CD8-positive, alpha-beta memory T cell (primary cell): ENCODE results near the gene GPX3. TPM values are rescaled to one million over a fixed set of nuclear protein-coding genes. Genes with fewer than 3 reads are reported as not detected.

Experiments used
- CTCF ChIA-PET: fragments of 350-600 bp; sonication (Branson Sonifier 250); formaldehyde crosslinking; loops from one replicate; lab custom pipeline; 2021; ENCODE audit warnings: antibody characterized with exemption; lab: Charles Lee
- POLR2A ChIA-PET: fragments of 350-600 bp; sonication (Branson Sonifier 250); formaldehyde crosslinking; loops from one replicate; lab custom pipeline; 2021; ENCODE audit warnings: antibody characterized with exemption; lab: Charles Lee
- DNase-seq, 5 donors: peaks; one replicate each; pipeline versions ENCODE4 v3.0.0 to v3.0.0-alpha.2; 2020 to 2022; ENCODE audit warnings: mixed read lengths in 1 of 5
- H3K27ac ChIP-seq: one replicate; pipeline ENCODE4 v1.7.0; 2013; ENCODE audit warnings: low read depth, mild to moderate bottlenecking, low read length, moderate library complexity
- H3K27me3 ChIP-seq: 2 replicates; pipeline ENCODE4 v1.7.0; 2013; ENCODE audit warnings: low read length, mild to moderate bottlenecking; ENCODE audit not compliant: insufficient read depth, poor library complexity, severe bottlenecking
- H3K36me3 ChIP-seq: 2 replicates; pipeline ENCODE4 v1.7.0; 2013; ENCODE audit warnings: mild to moderate bottlenecking, low read length, moderate library complexity; ENCODE audit not compliant: insufficient read depth
- H3K4me1 ChIP-seq: 2 replicates; pipeline ENCODE4 v1.7.0; 2013; ENCODE audit warnings: mild to moderate bottlenecking, low read length, moderate library complexity; ENCODE audit not compliant: insufficient read depth
- H3K4me3 ChIP-seq: 2 replicates; pipeline ENCODE4 v1.7.0; 2013; ENCODE audit warnings: mild to moderate bottlenecking, low read length
- H3K9me3 ChIP-seq: 2 replicates; pipeline ENCODE4 v1.7.0; 2013; ENCODE audit warnings: mild to moderate bottlenecking, low read length
- H3K27ac Mint-ChIP-seq, 8 donors: one replicate each; pipeline ENCODE4 v1.8.0; 2020 to 2021; ENCODE audit warnings: mixed read lengths in 8 of 8, mild to moderate bottlenecking in 6 of 8, inconsistent platforms in 3 of 8, moderate library complexity in 3 of 8
- H3K27me3 Mint-ChIP-seq, 2 donors: one replicate each; pipeline ENCODE4 v1.8.0; 2020 to 2021; ENCODE audit warnings: mixed read lengths in 2 of 2, mild to moderate bottlenecking in 1 of 2, moderate library complexity in 1 of 2
- H3K36me3 Mint-ChIP-seq, 3 donors: one replicate each; pipeline ENCODE4 v1.8.0; 2020 to 2021; ENCODE audit warnings: mixed read lengths in 3 of 3, inconsistent platforms in 1 of 3, mild to moderate bottlenecking in 1 of 3
- H3K4me1 Mint-ChIP-seq, 3 donors: one replicate each; pipeline ENCODE4 v1.8.0; 2020 to 2021; ENCODE audit warnings: mixed read lengths in 3 of 3, inconsistent platforms in 1 of 3, mild to moderate bottlenecking in 1 of 3
- H3K4me3 Mint-ChIP-seq, 7 donors: one replicate each; pipeline ENCODE4 v1.8.0; 2020 to 2021; ENCODE audit warnings: mixed read lengths in 7 of 7, mild to moderate bottlenecking in 6 of 7, moderate library complexity in 4 of 7, inconsistent platforms in 2 of 7
- H3K9me3 Mint-ChIP-seq, 5 donors: one replicate each; pipeline ENCODE4 v1.8.0; 2020 to 2022; ENCODE audit warnings: mixed read lengths in 5 of 5, mild to moderate bottlenecking in 3 of 5, moderate library complexity in 2 of 5, inconsistent platforms in 1 of 5
- polyA plus RNA-seq: library from polyadenylated mRNA; unstranded; fragments of 300-500 nt; fragmentation: Illumina TruSeq; gene quantifications from one replicate; pipeline ENCODE4 v1.2.3, GENCODE V29; 2021
- total RNA-seq, 2 experiments: library from RNA; stranded (reverse); gene quantifications; one replicate each; pipeline ENCODE4 v1.2.3, GENCODE V29; 2021

Gene GPX3
- total RNA-seq: not detected
- 0.63 TPM for polyA plus RNA-seq

DNA sequence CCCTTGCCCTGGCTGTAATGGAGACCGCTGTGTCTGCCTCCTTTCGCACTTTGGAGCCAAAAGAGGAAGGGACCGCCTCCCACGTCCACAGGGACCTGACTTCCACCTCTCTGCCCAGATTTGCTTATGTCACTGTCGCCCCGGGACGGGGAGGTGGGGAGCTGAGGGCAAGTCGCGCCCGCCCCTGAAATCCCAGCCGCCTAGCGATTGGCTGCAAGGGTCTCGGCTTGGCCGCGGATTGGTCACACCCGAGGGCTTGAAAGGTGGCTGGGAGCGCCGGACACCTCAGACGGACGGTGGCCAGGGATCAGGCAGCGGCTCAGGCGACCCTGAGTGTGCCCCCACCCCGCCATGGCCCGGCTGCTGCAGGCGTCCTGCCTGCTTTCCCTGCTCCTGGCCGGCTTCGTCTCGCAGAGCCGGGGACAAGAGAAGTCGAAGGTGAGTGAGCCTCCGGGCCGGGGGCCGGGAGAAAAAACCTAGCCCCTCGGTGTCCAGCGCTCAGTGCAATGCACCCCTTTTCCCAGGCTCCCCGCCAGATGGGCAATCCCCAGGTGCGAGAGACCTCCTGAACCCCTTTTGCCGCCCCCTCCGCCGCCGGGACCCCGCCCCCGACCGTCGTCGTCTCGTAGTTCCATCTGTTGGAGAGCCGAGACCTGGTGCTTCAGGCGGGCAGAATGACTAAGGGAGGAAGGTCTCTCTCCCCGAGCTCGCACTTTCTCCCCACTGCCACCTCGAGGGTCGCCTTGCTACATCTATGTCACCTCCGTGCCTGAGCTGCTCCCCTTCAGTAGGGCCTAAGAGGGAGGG lies at the start of gene GPX3:
Gene GPX3 (plus strand): TSS at position 288 of the 807 bp plus-strand sequence. CDS start 64 bp downstream, at position 352.
- Histone ChIP-seq H3K27ac (no peak within 1 kb of the TSS), H3K4me1 (peaks cover 10% of the 10 kb centered on the region), H3K9me3 (no peaks in the 10 kb centered on the region), H3K27me3 (no peaks in the 10 kb centered on the region), H3K4me3 (peak within 1 kb of the TSS; percentile 9), H3K36me3 (peaks cover 4% of the 10 kb centered on the region)
- POLR2A ChIA-PET: no interaction called here
- H3K36me3 Mint-ChIP-seq: peaks cover 0 to 4% (median 2%) of the 10 kb centered on the region in 3 donors
- no peaks in the 10 kb centered on the region for H3K9me3 Mint-ChIP-seq
- peaks cover 0 to 1% of the 10 kb centered on the region in 2 donors for H3K27me3 Mint-ChIP-seq
- H3K27ac Mint-ChIP-seq: peak within 1 kb of the TSS in 6 of 8 donors; percentile 21 to 83 (median 42)
- peaks cover 26 to 48% (median 40%) of the 10 kb centered on the region in 3 donors for H3K4me1 Mint-ChIP-seq
- CTCF ChIA-PET: no interaction called here
- peak in 1 of 5 donors; percentile 25 for DNase-seq
- peak within 1 kb of the TSS in 6 of 7 donors; percentile 60 to 78 (median 70) for H3K4me3 Mint-ChIP-seq

- Mint-ChIP-seq H3K4me1 (no peaks in the 10 kb centered on the region), H3K4me3 (no peak overlapping the region), H3K27me3 (peaks cover 0 to 22% of the 10 kb centered on the region in 2 donors), H3K36me3 (peaks cover 0 to 5% (median 0%) of the 10 kb centered on the region in 3 donors), H3K9me3 (peaks cover 0 to 4% (median 3%) of the 10 kb centered on the region in 5 donors), H3K27ac (no peak overlapping the region)
- CTCF ChIA-PET: no interaction called here
- no peak for DNase-seq
- H3K4me1 ChIP-seq: no peaks in the 10 kb centered on the region
- H3K27ac ChIP-seq: no peak overlapping the region
- POLR2A ChIA-PET: no interaction called here
- no peak overlapping the region for H3K4me3 ChIP-seq
- no peaks in the 10 kb centered on the region for H3K9me3 ChIP-seq
- no peaks in the 10 kb centered on the region for H3K27me3 ChIP-seq
- no peaks in the 10 kb centered on the region for H3K36me3 ChIP-seq
Observed at GRCh38 chr5:150978590-150978989, 41.8 kb upstream of the GPX3 start.

DNA sequence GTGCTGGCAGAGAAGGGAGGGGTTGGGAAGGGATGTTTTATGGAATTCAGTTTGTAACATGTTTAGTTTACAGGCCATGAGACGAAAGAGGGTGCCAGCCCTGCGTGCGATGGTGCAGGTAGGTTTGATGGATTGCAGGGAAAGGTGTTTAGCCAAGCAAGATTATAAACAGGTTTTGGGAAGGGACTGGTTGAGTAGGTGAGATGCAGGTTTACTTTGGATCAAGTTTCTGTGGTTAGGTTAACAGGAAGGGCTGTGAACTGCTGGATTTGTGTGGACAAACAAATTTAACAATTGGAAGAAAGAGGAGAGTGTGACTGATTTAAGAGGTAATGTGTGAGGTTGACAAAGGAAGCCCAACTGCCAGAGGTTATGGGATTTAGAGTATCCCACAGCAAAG lies 32.6 kb upstream of the GPX3 start:
- no peaks in the 10 kb centered on the region for H3K9me3 ChIP-seq
- ChIA-PET CTCF (no interaction called here), POLR2A (no interaction called here)
- no peaks in the 10 kb centered on the region for H3K9me3 Mint-ChIP-seq
- no peak for DNase-seq
- no peaks in the 10 kb centered on the region for H3K27me3 Mint-ChIP-seq
- H3K27ac Mint-ChIP-seq: no peak overlapping the region
- no peaks in the 10 kb centered on the region for H3K4me1 Mint-ChIP-seq
- H3K4me3 ChIP-seq: no peak overlapping the region
- no peak overlapping the region for H3K27ac ChIP-seq
- H3K36me3 Mint-ChIP-seq: peaks cover 0 to 9% (median 0%) of the 10 kb centered on the region in 3 donors
- H3K27me3 ChIP-seq: no peaks in the 10 kb centered on the region
- H3K36me3 ChIP-seq: no peaks in the 10 kb centered on the region
- H3K4me1 ChIP-seq: no peaks in the 10 kb centered on the region
- no peak overlapping the region for H3K4me3 Mint-ChIP-seq

GRCh38 chr5:150989695-150990094 lies 30.7 kb upstream of the GPX3 start:
- no peaks in the 10 kb centered on the region for H3K36me3 ChIP-seq
- H3K4me3 ChIP-seq: no peak overlapping the region
- no peak overlapping the region for H3K4me3 Mint-ChIP-seq
- no peaks in the 10 kb centered on the region for H3K4me1 Mint-ChIP-seq
- H3K36me3 Mint-ChIP-seq: peaks cover 0 to 13% (median 0%) of the 10 kb centered on the region in 3 donors
- ChIA-PET CTCF (no interaction called here), POLR2A (no interaction called here)
- H3K4me1 ChIP-seq: no peaks in the 10 kb centered on the region
- no peak for DNase-seq
- no peak overlapping the region for H3K27ac ChIP-seq
- no peaks in the 10 kb centered on the region for H3K27me3 ChIP-seq
- no peaks in the 10 kb centered on the region for H3K9me3 Mint-ChIP-seq
- no peaks in the 10 kb centered on the region for H3K27me3 Mint-ChIP-seq
- H3K9me3 ChIP-seq: no peaks in the 10 kb centered on the region
- no peak overlapping the region for H3K27ac Mint-ChIP-seq

DNA sequence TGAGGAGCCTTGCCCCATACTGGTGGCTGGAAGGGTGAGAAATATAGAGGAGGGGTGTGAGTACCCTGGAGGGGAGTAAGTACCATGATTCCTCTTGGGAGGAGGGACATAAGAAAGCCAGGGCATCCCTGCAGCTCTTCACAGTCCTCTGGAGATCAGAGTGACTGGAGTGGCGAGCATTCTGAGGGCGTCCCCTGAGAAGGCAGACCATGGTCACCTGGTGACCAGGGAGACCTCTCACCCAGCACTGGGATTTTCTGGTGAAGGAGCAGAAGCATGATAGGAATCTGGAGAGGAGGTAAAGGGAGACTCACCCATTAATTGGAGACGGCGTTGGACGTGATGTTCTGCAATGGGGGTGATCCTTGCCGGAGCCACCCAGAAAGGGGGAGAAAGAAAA lies 27.7 kb upstream of the GPX3 start:
- H3K27me3 ChIP-seq: no peaks in the 10 kb centered on the region

DNA sequence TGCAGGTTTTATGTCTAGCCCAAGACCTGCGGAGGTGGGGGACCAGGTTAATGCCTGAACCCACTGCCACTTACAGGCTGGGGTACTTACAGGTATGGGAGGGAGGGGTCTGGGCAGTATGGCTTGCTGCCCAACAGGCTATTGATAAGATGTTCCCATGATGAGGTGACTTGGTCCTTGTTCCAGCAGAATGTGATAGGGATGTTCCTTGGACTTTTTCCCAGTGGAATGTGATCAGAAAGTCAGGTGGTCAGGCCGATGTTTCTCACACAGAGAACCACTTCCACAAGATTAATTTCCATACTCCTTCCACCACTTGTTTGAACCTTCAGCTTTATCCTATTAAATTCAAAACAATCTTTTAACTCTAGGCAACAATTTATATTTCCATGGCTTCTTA lies 27.0 kb upstream of the GPX3 start:
- Histone ChIP-seq H3K27me3 (no peaks in the 10 kb centered on the region), H3K36me3 (no peaks in the 10 kb centered on the region), H3K27ac (no peak overlapping the region), H3K9me3 (no peaks in the 10 kb centered on the region), H3K4me1 (no peaks in the 10 kb centered on the region), H3K4me3 (no peak overlapping the region)
- H3K27ac Mint-ChIP-seq: no peak overlapping the region
- H3K4me1 Mint-ChIP-seq: no peaks in the 10 kb centered on the region
- ChIA-PET POLR2A (no interaction called here), CTCF (no interaction called here)
- DNase-seq: no peak
- peaks cover 0 to 13% (median 0%) of the 10 kb centered on the region in 3 donors for H3K36me3 Mint-ChIP-seq
- no peak overlapping the region for H3K4me3 Mint-ChIP-seq
- H3K27me3 Mint-ChIP-seq: no peaks in the 10 kb centered on the region
- H3K9me3 Mint-ChIP-seq: no peaks in the 10 kb centered on the region

More for the DNA sequence above, 27.7 kb upstream of the GPX3 start:
- Mint-ChIP-seq H3K27ac (peak overlapping the region in 1 of 8 donors; percentile 1), H3K36me3 (peaks cover 0 to 13% (median 0%) of the 10 kb centered on the region in 3 donors), H3K27me3 (no peaks in the 10 kb centered on the region), H3K4me3 (no peak overlapping the region), H3K4me1 (no peaks in the 10 kb centered on the region), H3K9me3 (no peaks in the 10 kb centered on the region)
- Histone ChIP-seq H3K4me1 (no peaks in the 10 kb centered on the region), H3K27ac (no peak overlapping the region), H3K36me3 (no peaks in the 10 kb centered on the region), H3K4me3 (no peak overlapping the region), H3K9me3 (no peaks in the 10 kb centered on the region)
- ChIA-PET POLR2A (no interaction called here), CTCF (no interaction called here)
- DNase-seq: no peak

DNA sequence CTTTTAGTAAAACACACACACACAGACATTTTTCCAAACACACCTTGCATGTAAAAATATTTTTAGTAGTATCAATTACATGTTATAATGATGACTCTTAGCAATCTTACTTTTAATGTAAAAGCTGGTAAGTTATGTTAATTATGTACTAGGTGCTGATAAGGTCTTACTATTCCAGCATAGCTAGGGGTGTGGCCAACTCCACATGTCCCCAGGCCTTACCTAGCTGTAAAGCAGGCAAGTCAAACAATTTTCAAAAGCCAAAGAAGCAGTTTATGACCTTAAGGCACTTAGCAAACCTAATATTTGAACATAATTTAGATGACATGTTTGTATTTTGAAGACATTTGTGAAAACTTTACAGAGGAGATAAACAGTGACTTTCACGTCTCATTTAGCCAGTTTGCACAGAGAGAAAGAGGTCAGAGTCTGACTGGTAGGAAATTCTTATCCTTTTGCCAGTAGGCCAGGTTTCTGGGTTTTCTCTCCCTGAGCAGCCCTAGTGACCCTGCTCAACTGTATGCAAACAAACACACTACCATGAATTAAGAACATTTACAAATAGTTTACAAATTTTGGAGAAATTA lies 26.5 kb upstream of the GPX3 start:
- no peaks in the 10 kb centered on the region for H3K27me3 ChIP-seq
- H3K9me3 Mint-ChIP-seq: no peaks in the 10 kb centered on the region
- H3K36me3 ChIP-seq: no peaks in the 10 kb centered on the region
- H3K27ac ChIP-seq: no peak overlapping the region
- H3K4me3 ChIP-seq: no peak overlapping the region
- H3K27ac Mint-ChIP-seq: no peak overlapping the region
- peaks cover 0 to 13% (median 0%) of the 10 kb centered on the region in 3 donors for H3K36me3 Mint-ChIP-seq
- ChIA-PET CTCF (no interaction called here), POLR2A (no interaction called here)
- H3K27me3 Mint-ChIP-seq: peaks cover 0 to 3% of the 10 kb centered on the region in 2 donors
- H3K4me1 Mint-ChIP-seq: no peaks in the 10 kb centered on the region
- no peak for DNase-seq
- no peaks in the 10 kb centered on the region for H3K4me1 ChIP-seq
- H3K4me3 Mint-ChIP-seq: no peak overlapping the region
- H3K9me3 ChIP-seq: no peaks in the 10 kb centered on the region

- no peaks in the 10 kb centered on the region for H3K4me1 ChIP-seq
- no peak overlapping the region for H3K4me3 Mint-ChIP-seq
- POLR2A ChIA-PET: no interaction called here
- no peak overlapping the region for H3K4me3 ChIP-seq
- peaks cover 0 to 5% (median 4%) of the 10 kb centered on the region in 3 donors for H3K36me3 Mint-ChIP-seq
- H3K27ac ChIP-seq: no peak overlapping the region
- no peaks in the 10 kb centered on the region for H3K9me3 ChIP-seq
- CTCF ChIA-PET: no interaction called here
- no peaks in the 10 kb centered on the region for H3K4me1 Mint-ChIP-seq
- no peaks in the 10 kb centered on the region for H3K9me3 Mint-ChIP-seq
- H3K27me3 ChIP-seq: no peaks in the 10 kb centered on the region
- DNase-seq: no peak
- H3K36me3 ChIP-seq: no peaks in the 10 kb centered on the region
- H3K27me3 Mint-ChIP-seq: peaks cover 4 to 13% of the 10 kb centered on the region in 2 donors
- H3K27ac Mint-ChIP-seq: no peak overlapping the region
Observed at GRCh38 chr5:150999704-151000442, 20.5 kb upstream of the GPX3 start.
